ENCODE measurements around the gene RIMBP2. TPM values are rescaled to one million over a fixed set of nuclear protein-coding genes. Genes with fewer than 3 reads are reported as not detected.

Gene RIMBP2
- total RNA-seq, 2 donors from 2014 or later, result 5.6 to 6.0 TPM

DNA sequence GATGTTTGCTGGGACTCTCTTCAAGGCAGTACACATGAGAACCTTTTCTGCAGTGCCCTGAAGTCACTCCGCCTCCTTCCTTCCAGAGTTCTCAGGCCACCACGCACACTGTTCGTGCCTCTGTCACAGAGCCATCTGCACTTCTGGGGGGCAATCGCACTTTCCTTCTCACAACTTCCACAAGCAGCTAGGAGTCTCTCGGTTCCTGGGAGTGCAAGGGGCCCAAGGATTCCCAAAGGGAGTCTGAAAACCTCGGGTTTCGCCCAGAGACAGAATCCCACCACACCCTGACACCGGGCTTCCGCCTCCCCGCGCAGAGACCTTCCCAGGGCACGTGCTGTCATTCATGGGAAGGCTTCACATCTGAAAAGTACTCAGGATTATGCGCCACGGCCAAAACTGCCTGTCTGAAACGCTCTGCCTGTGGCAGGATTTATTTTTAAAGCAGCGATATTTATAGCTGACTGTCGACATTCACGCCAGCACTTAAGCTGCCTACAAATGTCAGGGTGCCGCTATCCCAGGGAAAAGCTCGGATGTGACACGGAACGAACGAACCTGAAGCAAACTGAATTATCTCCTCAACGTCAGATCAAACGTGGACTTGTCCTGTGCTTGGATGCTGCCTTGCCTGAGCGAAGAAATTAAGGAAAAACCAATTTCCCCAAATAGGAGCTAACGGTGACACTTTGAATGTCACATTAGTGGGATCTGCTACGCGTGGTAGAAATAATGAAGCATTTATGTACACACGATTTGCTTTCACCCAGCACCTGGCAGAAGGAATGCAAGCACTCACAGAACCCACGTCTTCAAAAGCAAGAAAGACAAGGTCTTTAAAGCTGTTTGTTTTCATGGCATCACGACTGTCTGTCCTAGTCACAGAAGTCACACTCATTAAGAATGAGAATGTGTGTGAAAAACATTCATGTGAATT is 224.4 kb downstream of the RIMBP2 start:
- no peak for DNase-seq
- intact Hi-C loops (cut with DNase I, micrococcal nuclease), result no loop called here
- no peak for ATAC-seq

DNA sequence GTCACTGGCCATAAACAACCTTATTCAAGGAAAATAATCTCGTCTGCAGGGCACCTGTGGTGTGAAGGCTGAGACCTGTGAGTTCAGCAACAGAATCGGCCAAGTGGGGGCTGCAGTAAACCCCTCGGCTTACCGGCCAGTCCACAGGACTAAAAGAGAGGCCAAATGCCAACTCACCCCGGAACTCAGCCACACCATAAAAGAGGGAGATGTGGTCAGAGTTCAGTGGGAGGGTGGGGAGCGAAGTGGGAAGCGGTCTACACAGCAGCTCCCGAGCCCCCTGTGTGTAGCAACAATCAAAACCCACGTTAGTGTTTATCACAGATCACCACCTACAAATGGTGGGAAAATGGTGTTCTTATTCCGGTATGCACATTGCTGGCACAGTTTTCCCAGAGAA is 225.4 kb downstream of the RIMBP2 start:
- ATAC-seq, result no peak
- intact Hi-C loops (cut with DNase I, micrococcal nuclease), result no loop called here
- no peak for DNase-seq

DNA sequence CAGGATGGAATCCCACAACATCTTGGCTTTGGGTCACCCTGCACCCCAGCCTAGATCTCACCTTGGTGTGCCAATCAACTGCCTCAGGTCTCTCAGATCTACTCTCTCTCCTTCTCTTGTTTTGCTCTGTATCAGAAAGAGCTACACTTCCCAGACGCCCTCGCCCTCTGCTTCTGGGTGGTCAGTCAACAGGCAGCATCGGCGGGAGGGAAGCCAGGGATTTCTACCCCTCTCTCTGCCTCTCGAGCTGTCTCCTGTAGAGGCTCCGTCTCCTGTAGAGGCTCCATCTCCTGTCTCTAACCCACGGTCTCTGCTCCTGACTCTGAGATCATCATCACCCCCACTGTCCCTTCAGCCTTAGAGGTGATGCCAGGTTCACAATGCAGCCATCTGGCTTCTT is 226.8 kb downstream of the RIMBP2 start:
- no peak for DNase-seq
- intact Hi-C loops (cut with DNase I, micrococcal nuclease), result no loop called here
- ATAC-seq, result no peak

DNA sequence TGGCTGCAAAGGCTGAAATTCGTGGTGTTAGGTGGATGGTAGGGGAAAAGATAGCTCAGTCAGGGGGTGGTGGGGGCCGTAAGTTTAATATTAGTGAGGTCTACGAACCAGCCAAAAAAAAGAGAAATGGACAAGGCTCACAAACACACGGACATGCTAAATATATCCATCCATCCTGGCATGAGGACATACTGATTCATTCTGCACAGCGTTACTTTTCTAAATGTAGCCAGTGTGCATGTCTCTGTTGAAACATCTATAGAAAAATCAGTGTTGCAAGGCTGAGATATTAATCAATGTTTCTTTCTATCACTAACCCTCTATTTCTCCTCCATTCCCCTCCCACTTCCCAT is 227.8 kb downstream of the RIMBP2 start:
- ATAC-seq (no peak), DNase-seq (no peak)

DNA sequence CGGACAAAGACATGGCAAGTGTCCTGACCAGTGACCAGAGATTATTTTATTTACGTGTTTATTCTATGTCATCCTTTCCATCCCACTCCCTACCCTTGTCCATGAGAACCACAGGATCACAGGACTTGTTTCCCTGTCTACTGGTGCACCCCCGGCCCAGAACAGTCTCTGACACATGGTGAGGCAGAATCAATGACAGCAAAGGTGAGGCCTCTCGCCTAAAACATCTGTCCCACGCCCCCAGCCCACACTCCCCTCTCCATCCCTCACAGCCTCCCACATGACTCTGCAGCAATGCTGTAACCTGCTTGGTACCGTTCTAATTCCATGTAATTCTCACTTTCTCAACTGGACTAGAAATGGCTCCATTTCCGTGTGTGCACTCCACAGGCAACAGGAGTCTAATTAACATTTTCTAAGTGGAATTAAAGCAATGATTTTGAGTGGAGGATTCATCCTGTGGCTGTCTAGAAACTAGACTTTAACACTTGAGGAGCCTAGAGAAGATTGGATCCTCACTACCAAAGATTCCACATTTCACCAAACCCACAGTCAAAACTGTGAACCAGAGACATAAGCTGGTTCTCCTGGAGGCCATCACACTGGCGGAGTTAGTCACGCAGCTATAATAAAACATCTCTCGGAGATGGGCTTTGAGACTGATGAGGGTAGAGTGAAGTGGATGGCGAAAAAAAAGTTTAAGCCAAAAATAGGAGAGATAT is 228.3 kb downstream of the RIMBP2 start:
- no peak for DNase-seq
- intact Hi-C loops (cut with DNase I, micrococcal nuclease), result no loop called here
- ATAC-seq, result no peak

More for the DNA sequence above, 227.8 kb downstream of the RIMBP2 start:
- intact Hi-C loops (cut with DNase I, micrococcal nuclease), result no loop called here

DNA sequence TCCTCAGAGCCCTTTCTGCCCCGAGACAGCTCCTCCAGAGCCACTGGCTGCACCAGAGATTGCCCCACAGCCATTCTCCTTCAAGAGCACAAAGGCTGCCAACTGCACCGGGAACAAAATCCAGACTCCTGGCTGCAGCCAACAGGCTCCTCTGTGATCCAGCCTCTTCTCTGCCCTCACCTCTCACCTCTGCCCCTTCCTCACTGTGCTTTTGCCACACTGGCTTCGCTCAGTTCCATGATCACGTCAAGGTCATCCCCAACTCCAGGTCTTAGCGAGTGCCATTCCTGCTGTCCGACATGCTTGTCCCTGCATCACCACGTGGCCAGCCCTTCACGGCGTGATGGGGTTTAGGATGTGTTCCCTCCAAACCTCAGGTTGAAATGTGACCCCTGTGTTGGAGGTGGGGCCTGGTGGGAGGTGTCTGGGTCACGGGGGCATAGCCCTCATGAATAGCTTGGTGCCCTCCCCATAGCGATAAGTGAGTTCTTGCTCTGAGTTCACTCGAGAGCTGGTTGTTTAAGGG is 229.1 kb downstream of the RIMBP2 start:
- DNase-seq, result no peak
- intact Hi-C loops (cut with DNase I, micrococcal nuclease), result no loop called here
- no peak for ATAC-seq

DNA sequence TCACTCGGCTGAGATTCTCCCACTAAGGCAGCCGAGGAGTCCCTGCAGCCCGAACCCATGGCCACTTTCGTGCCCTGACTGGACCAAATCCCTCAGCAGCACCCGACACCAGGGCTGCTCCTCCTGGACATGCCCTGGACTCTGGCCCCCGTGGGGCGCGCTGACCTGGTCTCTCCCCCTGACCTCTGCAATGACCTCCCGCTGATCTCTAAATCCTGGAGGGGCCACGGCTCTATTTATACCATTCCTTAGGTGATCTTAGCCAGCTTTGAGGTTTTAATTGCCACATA is 230.0 kb downstream of the RIMBP2 start:
- intact Hi-C loops (cut with DNase I, micrococcal nuclease), result no loop called here
- DNase-seq, result no peak
- no peak for ATAC-seq

DNA sequence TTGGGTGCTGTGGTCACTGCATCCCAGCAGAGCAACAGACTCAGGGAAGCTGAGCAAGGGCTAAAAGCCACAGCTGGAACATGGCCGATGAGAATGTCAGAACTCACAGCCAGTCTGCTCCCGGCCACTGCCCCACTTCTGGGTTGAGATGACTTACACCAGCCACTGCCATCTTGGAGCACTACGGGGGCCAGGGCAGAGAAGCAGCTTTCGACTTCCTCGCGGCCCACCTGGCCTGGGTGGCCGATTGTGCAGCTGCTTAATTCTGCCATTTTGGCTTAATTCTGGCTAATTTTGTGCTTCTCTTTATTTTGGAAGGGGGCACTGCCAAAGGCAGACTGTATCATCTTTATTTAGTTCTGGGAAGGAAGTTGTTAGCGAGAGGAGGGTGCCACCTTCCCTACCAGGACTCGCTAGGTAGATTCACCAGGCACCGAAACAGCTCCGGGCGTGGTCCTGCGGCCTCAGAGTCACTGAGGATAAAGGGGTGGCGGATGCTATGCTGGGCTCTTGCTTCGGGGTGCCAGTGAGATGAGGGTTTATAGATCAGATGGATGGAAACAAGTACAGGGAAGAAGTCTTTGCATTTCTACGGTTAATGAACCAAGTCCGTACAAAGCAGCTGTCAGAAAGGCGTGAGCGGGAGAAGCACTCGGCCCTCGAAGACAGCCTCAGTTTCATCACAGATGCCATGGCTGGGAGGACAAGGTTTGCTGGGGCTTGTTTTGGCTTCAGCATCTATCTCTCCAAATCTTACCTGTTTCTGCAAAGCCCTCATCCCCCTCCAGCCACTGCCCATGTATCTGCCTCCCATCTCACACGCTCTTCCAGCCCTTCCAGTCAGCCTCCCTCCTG is 230.6 kb downstream of the RIMBP2 start:
- intact Hi-C loops (cut with DNase I, micrococcal nuclease), result no loop called here

DNA sequence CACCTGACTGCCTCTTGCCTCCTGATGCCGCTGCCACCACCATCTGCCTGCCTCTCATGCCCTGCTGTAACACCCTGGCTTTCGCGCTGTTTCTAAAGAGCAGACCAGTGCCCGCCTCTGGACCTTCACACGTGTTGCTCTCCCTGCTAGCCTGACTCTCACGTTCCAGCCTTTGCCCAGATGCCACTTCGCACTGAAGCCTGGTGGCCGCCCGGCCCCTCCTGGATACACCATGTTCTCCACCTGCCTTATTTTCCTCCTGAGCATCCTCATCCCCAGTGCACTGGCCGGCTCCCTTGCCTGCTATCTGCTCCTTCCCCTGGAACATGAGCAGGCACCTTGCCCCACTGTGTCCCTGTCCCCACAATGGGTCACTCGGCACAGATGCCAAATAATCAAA is 231.9 kb downstream of the RIMBP2 start:
- ATAC-seq (no peak), DNase-seq (no peak)
- intact Hi-C loops (cut with DNase I, micrococcal nuclease), result no loop called here

More for the DNA sequence above, 230.6 kb downstream of the RIMBP2 start:
- DNase-seq (no peak), ATAC-seq (no peak)

DNA sequence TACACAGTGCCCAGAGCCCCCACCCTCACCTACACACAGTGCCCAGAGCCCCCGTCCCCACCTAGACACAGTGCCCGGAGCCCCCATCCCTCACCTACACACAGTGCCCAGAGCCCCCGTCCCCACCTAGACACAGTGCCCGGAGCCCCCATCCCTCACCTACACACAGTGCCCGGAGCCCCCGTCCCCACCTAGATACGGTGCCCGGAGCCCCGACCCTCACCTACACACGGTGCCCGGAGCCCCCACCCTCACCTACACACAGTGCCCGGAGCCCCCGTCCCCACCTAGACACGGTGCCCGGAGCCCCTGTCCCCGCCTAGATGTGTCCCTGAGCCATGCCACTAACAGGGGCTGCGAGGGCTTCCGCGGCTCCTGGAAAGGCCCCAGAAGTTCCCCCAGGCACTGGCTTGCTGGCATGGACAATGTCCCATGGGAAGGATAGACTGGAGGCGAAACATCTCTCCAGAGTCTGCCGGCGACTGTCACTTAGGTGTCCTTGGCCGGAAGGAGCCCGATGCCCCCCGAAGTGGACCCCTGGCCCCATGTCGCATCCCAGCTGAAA is 232.4 kb downstream of the RIMBP2 start:
- DNase-seq (no peak), ATAC-seq (no peak)
- intact Hi-C loops (cut with DNase I, micrococcal nuclease), result no loop called here

DNA sequence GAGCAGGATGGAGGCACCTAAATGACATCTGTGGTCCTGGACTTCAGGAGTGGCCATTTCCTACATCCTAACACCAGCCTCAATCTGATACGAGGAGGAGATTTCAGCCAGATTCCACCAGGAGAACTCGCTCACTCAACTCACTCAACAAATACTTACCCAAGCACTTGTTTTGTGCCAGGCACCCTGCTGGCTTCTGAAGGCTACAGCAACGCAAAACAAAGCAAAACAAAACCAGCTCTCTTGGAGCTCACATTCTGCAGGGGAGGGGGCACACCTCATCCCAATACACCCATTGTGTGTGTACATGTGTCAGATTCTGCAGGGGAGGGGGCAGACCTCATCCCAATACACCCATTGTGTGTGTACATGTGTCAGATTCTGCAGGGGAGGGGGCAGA is 233.7 kb downstream of the RIMBP2 start:
- ATAC-seq, result no peak
- DNase-seq, result no peak
- intact Hi-C loops (cut with DNase I, micrococcal nuclease), result no loop called here

DNA sequence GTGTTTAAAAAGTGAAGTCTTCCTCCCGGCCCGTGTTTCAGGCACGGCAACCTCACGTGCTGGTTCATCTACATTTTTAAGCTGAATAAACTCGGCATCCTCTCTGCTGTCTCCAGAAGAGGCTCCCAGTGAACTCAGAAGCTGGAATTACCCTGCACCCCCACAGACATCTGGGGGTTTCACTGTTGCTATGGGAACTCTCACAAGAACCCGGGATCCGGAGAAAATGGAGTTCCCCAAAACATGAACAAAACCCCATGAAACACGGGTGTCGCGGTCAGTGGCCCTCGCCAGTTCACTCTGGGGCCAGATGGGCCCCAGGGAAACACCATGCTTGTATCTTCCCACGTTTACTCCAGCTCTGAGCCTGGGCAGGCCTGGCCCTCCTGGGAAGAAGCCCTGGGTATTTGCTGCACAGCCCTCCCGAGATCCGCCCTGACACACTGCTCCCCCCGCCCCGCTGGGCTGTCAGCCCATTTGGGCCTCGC is 234.7 kb downstream of the RIMBP2 start:
- no peak for ATAC-seq
- intact Hi-C loops (cut with DNase I, micrococcal nuclease), result no loop called here
- no peak for DNase-seq

DNA sequence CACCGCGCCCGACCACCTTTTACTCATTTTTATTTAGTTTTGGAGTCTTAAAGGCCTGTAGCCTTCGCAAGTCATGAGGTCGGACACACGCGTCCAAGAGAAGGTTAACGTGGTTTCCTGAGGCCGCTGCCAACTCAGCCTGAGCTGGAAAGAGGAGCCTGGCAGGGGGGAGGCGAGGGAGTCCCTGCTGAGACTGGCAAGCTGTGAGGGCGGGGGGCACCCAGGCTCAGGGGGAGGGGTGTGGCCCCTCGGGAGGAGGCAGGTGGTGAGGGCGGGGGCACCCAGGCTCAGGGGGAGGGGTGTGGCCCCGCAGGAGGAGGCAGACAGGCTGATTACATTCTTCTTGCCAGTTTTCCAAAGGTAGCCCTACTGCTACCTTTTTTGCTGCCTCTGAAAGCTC is 235.2 kb downstream of the RIMBP2 start:
- ATAC-seq, result peak; percentile 35
- intact Hi-C loops (cut with DNase I, micrococcal nuclease), result no loop called here
- DNase-seq, result peak in 1 of 2 donors; percentile 28

DNA sequence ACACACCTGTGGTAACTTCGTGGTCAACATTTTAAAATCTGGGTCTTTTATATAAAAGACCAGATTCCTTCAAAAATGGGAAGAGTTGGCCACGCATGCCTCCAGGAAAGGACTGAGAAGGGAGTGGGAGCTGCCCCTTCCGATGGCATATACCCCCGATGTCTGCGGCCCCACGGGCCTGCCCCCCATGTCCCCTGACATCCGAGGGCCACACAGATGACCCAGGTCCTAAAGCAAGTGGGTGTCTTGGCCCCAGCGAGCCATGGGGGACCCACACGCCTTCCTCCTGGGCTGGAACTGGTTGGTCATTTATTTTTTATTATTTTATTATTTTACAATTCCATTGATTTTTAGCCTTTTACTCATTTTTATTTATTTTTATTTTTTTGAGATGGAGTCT is 235.9 kb downstream of the RIMBP2 start:
- intact Hi-C loops (cut with DNase I, micrococcal nuclease), result no loop called here
- ATAC-seq, result no peak

DNA sequence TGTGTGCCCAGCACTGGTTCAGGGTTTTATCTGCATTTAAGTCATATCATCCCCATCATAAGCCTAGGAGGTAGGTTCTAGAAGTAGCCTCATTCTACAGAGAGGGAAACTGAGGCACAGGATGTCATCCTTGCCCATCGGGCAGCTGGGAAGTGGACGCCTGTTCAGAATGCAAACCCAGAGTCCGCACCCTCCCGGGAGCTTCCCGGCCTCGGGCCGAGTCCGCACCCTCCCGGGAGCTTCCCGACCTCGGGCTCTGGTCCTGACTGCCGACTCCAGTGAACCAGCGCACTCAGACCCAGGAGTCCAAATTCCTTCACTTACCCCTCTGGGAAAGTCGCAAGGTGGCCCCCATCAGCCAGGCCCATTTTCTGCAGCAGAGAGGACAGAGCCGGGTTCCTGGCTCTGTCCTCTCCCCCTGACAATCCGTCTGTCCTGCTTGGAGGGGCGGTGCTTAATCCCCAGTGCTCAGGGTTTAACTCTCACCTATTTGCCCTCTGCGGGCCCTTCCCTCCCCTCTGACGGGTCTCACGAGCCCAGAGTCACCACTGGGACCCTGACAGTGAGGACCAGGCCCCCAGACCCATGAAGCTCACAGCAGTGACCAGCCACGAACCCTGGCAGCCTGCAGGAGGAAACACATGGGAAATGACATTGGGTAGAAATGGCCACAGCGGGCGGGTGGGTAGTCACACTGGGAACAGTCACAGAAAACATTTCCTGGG is 236.5 kb downstream of the RIMBP2 start:
- intact Hi-C loops (cut with DNase I, micrococcal nuclease), result no loop called here
- ATAC-seq (no peak), DNase-seq (no peak)

More for the DNA sequence above, 235.9 kb downstream of the RIMBP2 start:
- no peak for DNase-seq

DNA sequence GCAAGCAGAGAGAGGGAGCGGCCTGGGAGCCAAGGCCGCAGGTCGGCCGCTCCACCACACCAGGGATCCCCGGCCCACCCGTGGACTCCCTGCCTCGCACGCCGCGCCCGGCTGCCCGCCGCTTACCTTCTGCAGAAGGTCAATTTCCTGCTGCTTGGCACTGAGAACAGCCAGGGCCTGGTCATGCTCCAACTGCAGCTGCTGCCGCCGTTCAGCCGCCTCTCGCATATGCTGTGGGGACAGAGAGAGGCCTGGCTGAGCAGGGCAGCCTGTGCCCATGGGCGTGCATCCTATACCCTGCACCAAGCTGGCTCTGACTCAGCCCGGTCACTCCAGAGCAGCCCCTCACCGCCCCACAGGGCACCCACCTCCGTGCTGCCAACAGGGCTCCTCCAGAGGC is 237.3 kb downstream of the RIMBP2 start:
- no peak for ATAC-seq
- intact Hi-C loops (cut with DNase I, micrococcal nuclease), result no loop called here

DNA sequence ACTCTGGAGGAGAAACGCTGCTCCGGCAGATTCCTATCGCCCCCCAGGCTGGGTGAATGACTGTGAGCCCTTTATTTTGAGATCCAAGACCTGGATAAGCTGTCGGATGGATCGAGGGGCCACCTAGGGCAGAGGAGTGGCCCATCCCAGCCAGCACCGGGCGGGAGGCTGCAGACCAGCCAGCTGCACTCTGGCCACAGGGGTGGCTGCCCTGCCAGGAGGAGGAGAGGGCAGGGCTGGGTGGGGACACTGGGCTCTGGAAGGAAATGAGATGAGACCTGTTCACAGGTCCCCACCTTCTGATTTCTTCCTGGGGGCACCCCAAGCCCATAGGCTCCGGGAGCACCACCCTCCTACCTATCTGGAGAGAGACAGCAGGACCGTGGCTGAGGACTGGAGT is 238.4 kb downstream of the RIMBP2 start:
- DNase-seq (no peak), ATAC-seq (no peak)
- intact Hi-C loops (cut with DNase I, micrococcal nuclease), result no loop called here

More for the DNA sequence above, 237.3 kb downstream of the RIMBP2 start:
- no peak for DNase-seq

DNA sequence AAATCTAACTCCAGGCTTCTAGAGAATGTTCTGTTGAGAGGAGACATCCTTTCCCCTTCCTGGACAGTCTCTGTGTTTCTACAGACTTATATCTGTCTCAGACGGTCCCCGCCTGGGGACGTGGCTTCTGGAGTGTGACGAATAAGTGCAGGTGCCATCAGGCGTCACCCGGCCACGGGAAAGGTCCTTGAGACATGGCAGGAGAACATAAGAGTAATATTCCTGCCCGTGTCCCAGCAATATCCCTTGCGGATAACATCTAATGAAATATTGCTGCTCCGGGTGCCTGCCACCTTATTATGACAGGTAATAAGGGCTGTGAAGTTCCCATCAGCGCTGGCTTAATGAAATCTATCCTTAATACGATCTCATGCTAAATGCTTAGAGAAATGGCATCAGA is 238.8 kb downstream of the RIMBP2 start:
- no peak for ATAC-seq

More for the DNA sequence above, 238.8 kb downstream of the RIMBP2 start:
- intact Hi-C loops (cut with DNase I, micrococcal nuclease), result no loop called here
- no peak for DNase-seq
